Measurements from ENCODE around the gene DYNLT4.
"Not testable (repeated sequence)": the region's sequence is repeated elsewhere in the genome, so short reads cannot be mapped to it uniquely, and the experiment has no call there.

The DYNLT4 gene

DNA sequence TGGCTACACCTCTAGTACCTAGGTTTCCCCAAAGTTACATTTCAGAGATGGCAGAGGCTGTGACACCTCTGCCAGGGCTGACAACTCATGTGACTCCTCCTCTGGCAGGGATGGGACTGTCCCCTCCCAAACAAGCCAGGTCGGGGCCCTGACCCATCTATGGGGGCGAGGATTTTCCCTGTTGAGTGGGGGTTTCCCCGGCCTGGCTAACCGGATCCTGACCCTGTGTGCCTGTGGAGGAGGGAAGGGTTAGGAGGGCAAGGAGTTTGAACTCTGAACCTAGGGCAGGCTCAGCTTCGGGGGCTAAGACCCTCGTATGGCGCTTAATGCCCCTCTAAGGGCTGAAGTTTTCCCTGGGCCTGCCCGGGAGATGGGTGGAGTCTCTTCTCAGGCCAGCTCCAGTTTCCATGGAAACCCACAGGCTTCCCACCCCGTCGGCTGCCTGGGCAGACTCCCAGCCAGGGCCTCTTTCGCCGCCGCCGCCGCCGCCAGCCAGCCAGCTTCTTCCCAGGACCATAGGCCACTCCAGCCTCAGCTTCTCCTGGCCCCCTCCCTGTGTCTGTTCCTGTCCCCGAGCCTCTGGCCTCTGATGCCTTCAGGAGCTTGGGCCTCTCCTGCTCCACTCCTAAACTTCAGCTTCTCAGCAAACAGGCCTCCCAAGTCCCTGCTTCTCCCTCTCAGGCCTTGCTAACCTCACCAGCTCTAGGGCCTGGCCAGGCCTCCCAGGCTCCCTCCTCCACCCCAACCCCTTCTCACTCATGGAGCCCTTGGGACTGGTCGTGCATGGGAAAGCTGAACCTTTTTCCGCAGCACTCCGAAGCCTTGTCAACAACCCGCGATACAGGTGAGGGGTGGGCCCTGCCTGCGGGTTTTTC, 1.1 kb upstream of the DYNLT4 start, which contains the start of gene BTBD19:
BTBD19 (plus strand) TSS at position 461 of the 875 bp plus-strand sequence; CDS start at position 759, 298 bp downstream.
- DNase-seq: no peak

DNA sequence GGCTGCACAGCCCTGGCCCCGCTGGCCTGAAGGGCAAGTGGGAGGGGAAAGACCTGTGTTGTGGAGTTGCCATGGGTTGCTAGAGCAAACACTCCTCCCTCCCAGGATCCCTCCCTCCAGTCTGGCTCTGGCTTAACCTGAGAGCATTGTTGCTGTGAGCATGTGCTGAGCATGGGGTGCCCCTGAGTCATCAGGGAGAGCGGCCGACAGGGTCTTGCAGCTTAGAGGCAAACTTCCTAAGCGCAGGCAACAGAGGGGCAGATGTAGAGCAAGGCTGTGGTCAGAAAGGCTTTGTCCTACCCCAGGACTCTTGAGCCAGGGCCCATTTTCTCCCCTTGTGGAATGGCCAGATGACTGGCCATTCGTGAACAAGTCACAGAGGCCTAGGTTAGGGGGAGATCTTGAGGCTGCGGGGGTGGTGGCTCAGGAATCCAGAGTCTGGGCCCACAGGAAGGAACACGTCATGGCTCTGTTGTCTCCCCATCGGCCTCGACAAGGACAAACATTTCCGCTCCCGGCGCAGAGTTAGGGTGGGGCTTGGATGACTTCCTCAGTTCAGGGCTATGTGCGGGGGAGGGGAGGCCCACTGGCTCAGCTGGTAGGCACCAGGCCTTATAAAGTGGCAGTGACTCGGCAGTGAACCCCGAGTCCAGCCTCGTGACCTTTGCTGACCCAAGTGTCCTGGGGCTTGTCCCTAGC, 362 bp upstream of the DYNLT4 start:
- DNase-seq: no peak

DNA sequence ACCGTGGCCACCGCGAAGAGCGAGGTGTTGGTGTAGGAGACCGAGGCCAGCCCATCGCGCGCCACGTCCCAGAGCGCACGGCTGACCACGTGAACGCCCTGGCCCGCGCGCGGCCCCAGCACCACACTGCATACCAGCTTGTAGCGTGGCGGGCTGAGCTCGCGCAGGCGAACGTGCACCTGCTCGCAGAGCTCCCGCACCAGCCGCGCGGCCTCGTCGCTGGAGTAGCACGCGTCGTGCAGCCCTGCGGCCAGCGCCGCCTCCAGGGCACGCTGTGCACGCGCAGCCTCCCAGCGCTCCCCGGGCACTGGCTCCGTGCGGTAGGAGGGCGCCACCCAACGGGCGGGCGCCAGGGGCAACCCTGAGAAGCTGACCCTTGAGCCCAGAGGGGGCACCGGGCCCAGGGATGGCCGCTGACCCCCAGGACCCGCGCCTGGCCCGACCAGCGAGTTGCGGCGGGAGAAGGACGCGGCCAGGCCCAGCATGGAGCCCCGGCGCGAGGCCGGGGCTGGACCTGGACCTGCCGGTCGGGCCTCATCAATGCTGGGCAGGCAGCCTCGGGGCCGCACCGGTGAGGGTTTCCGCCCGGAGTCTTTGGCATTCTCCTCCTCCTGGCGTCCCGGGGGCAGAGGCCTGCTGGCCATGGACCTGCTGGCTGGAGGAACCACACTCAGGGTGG, 987 bp downstream of the DYNLT4 start:
- no peak for DNase-seq

DNA sequence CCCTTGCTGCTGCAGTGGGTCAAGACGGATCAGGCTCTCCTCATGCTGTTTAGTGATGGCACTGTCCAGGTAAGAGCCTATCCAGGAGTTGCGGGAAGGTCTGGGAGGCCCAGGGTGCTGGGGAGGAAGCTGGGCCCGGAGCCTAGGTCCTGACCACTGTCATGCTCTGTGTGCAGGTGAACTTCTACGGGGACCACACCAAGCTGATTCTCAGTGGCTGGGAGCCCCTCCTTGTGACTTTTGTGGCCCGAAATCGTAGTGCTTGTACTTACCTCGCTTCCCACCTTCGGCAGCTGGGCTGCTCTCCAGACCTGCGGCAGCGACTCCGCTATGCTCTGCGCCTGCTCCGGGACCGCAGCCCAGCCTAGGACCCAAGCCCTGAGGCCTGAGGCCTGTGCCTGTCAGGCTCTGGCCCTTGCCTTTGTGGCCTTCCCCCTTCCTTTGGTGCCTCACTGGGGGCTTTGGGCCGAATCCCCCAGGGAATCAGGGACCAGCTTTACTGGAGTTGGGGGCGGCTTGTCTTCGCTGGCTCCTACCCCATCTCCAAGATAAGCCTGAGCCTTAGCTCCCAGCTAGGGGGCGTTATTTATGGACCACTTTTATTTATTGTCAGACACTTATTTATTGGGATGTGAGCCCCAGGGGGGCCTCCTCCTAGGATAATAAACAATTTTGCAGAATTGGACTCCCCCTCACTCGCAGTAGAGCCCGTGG, 1.7 kb downstream of the DYNLT4 start:
- DNase-seq: no peak

DNA sequence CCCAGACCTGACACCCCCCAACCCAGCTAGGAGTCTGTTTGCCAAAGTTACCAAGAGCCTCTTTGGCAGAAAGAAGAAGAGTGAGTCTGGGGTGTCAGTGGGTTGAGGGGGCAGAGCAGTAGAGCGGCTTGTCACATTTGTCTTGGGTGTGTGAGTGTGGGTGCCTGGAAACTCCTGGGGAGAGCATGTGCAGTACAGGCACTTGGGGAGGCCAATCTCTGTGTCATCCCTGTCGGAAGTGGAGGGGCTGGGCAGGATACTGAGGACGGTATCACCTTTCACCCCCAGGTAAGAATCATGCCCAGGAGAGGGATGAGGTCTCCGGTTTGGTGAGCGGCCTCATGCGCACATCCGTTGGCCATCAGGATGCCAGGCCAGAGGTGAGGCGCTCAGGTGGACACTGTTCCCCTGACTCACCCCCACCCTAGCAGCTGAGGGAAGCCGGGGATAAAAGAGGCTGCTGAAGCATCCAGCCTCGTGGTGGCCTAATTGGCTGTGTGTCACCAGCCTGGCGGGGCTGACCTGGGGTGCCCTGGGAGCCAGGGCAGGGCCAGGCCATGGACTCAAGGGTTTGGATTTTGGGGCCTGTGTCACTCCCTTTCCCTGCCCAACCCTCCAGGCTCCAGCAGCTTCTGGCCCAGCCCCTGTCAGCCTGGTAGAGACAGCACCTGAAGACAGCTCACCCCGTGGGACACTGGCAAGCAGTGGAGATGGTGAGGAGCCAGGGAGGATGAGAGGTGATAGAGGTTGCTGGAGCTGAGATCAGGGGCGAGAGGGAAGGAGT, 3.6 kb downstream of the DYNLT4 start:
- no peak for DNase-seq

DNA sequence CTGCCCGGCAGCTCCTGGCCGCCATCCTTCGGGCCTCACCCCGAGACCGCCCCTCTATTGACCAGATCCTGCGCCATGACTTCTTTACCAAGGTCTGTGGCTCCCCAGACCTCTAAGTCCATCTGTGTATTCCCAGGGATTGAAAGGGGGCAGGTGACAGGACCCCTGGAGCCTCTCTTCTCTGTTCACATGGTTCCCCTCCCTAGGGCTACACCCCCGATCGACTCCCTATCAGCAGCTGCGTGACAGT, 4.2 kb downstream of the DYNLT4 start:
- DNase-seq: no peak

DNA sequence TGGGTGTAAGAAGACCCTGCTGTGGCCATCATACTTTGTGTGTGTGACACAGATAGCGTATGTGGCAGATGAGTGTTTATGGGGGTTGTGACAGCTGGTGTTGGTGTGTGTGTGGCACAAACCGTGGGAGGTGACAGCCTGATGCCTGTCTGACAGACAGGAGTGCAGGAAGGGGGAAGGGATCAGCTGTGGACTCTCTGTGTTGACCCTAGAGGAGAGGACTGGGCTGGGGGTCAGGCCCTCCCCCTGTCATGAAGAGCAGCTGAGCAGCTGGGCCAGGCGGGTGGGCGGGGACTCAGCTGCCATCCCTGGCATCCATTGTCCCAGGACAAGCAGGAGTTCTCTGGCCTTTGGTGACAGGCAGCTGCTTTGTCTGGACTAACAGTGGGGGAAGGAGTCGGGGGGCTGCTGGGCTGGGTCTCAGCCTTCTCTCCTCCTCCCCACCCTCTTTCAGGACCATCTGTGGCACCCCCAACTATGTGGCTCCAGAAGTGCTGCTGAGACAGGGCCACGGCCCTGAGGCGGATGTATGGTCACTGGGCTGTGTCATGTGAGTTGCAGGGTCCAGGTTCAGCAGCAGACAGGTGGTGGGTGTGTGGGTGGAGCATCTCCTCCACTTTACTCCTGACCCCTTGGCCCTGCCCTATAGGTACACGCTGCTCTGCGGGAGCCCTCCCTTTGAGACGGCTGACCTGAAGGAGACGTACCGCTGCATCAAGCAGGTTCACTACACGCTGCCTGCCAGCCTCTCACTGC, 4.7 kb downstream of the DYNLT4 start:
- DNase-seq: no peak

DNA sequence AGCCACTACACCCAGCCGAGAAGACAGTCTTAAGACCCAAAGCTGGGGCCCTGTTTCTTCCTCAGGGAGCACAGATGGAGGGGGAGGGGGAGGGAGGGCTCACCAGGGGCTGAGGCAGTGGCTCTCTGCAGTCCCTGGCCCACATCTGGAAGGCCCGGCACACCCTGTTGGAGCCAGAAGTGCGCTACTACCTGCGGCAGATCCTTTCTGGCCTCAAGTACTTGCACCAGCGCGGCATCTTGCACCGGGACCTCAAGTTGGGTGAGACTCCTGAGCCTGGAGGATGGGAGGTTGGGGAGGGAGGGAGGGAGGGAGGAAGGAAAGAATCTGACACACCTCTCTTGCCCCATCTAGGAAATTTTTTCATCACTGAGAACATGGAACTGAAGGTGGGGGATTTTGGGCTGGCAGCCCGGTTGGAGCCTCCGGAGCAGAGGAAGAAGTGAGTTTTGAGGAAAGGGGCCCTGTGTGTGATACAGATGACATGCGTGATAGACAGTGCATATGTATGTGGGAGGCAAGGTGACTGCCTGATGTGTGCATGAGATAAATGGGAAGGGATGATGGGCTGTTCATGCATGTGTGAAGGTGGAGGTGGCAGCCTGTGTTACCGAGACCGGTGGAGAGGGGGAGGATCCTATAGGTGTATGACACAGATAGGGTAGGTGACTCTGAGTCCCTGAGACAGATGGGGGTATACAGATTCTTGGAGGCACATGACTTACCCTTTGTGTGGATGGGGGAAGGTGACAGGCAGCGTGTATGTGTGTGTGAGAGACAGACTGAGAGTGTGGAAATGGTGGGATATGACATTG, 5.5 kb downstream of the DYNLT4 start:
- no peak for DNase-seq

DNA sequence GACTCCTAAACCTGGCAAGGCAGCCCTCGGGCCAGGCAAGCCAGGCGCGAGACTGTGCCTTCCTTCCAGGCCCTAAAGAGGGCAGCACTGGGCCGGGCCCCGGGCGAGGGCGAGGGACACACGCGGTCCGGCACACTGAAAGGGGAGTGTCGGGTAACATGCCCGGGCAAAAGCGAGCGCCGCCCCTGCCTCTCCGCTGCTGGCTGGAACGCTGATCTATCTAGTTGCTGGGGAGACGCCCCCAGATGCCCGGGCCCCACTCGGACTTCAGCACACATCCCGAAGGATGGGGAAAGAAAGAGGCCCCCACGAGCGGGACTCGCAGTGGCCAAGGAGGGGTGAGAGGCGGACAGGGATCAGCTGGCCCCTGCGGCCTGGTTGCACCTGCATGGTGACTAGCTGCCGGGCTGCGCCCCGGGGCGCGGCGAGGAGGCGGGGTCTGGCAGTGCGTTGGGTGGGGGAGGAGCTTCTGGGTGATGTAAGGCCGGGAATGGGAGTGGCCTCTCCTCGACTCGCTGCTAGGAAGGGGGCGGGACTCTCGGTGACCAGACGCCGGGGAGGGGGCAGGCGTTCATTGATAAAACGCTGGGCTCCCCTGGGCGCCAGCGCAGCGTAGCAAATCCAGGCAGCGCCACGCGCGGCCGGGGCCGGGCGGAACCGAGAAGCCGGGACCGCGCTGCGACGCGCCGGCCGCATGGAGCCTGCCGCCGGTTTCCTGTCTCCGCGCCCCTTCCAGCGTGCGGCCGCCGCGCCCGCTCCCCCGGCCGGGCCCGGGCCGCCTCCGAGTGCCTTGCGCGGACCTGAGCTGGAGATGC, 7.2 kb downstream of the DYNLT4 start, which contains the start of gene PLK3:
PLK3 (plus strand) TSS at position 608 of the 815 bp plus-strand sequence; CDS start at position 695, 87 bp downstream.
- DNase-seq: peak; percentile 97

DNA sequence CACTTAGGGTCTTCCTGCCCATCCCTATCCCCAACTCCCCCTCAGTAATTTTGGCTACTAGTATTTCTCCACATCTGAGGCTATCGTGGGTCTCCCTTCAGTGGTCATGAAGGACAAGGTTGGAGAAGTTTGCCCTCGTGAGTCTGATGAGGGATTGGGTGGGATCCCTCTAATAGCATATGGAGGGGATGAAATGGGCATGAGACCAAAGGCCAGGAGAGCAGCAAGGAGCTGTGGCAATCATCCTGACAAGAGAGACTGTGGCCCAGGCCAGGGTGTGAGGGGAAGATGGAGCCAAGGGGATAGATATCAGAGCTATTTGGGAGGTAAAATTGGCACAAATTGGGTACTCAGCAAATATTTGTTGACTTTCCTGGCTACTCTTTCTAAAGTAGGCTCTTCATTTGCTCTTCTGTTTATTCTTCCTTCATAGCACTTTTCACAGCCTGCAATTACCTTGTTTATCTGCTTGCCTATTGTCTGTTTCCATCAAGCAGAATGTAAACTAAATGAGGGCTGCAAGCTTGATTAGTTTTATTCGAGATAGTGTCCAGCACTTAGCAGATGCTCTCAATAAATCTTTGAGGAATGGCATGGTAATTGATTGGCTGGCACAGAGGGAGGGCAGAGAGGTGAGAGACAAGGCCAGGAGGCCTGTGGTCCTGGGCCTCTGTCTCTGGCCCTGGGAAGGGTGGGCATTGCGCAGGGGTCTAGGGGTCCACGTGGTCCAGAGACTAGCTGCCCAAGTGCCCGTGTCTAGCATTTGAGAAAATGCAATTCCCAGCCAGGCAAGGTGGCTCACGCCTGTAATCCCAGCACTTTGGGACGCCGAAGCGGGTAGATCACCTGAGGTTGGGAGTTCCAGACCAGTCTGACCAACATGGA, 8.4 kb downstream of the DYNLT4 start:
- peak; percentile 54 for DNase-seq

DNA sequence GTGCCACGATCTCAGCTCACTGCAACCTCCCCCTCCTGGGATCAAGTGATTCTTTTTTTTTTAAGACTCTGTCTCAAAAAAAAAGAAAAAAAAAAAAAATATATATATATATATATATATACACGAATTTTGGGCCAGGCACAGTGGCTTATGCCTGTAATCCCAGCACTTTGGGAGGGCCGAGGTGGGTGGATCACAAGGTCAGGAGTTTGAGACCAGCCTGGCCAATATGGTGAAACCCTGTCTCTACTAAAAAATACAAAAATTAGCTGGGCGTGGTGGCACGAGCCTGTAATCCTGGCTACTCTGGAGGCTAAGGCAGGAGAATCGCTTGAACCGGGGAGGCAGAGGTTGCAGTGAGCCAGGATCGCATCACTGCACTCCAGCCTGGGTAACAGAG, 9.3 kb downstream of the DYNLT4 start:
- not testable (repeated sequence) for DNase-seq

DNA sequence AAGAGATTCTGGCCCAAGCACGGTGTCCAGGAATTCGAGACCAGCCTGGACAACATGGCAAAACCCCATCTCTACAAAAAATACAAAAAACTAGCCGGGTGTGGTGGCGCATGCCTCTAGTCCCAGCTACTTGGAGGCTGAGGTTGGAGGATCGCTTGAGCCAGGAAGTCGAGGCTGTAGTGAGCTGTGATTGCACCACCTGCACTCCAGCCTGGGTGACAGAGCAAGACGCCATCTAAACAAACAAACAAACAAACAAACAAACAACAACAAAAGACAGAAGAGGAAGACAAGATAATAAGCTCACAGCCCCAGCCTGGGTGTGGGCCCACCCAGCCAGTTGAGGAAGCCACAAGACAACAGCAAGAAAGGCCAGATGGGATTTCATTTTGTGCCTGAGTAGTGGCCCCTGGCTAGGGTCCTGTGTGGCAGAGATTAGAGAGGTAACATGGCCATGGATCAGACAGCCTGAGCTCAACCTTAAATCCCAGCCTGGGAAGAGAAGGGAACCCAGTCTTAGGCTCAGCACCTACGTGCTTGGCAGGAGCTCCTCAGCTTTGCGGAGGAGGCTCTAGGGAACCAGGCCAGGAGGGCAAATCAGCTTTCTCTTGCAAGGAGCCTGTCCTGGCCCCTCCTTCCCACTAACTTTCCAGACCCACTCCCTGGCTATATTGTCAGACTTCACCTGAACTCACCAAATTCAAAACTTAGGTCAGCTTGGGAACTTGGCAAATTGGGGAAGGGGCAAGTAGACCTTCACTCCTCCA, 14.2 kb downstream of the DYNLT4 start:
- no peak for DNase-seq

DNA sequence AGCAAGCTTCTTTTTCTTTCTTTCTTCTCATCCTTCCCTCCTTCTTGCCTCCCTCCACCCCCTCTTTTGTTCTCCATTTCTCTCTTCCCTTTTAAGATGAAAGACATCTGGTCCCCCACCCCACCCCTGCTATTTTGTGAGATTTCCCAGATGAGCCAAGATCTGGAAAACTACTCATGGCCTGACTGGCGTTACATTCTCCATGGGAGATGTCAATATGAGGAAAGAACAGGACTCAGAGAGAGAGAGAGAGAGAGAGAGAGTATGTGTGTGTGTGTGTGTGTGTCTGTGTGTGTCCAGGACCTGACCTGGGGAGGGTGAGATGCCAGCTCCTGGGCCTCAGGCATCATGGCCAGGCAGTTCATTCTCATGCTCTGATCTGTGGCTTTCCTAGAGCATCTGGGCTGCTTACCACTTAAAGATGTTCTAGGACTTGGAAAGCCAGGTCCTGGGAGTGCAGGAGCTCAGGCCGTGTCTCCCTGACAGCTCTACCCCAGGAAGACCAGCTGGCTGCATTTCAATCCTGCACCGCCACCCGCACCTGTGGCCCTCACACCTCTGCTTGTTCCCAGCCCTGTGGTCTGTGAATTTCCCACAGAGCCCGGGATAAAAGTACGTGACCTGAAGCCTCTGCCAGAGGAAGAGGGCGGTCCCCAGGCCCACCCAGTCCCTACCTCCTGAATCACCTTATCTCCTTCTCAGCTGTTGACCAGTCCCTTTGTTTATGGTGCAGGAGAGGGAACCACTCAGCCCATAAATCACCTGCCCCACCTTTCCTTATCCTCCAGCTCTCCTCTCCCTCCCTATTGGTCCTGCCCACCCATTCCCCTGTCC, 16.0 kb downstream of the DYNLT4 start:
- no peak for DNase-seq

DNA sequence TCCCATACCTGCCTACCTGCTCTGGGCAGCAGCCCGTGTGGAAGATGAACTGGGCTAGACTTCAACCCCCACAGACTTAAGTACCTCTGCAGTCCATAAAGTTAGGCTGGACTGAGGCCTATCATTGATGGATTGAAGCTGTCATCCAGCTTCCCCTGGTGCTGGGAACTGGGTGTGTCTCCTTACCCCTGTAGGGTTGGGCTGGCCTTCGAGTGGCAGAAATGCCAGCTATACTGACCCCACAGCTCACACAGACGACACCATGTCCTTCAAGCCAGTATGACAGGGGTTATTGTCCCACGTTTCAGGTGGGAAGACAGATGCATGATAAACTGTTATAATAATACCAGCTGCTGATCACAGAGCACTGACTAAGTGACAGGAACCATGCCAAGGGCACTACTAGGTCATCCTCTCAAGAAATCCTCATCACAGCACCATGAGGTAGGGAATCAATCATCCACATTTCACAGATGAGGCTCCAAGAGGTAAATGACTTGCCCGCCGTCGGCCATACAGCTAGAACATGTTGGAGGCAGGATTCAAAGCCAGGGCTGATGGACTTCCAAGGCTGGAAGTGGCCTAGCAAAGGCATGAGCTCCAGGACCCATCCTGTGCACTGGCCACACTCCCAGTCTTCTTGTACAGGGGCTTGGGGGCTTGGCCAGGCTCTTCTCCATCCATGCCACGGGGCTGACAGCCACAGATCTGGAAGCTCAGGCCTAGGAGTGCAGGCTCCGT, 18.9 kb downstream of the DYNLT4 start, which contains the start of gene BEST4:
BEST4 (minus strand) TSS at position 51 of the 741 bp plus-strand sequence. CDS start 465 bp downstream, outside the sequence.
- DNase-seq: no peak

DNA sequence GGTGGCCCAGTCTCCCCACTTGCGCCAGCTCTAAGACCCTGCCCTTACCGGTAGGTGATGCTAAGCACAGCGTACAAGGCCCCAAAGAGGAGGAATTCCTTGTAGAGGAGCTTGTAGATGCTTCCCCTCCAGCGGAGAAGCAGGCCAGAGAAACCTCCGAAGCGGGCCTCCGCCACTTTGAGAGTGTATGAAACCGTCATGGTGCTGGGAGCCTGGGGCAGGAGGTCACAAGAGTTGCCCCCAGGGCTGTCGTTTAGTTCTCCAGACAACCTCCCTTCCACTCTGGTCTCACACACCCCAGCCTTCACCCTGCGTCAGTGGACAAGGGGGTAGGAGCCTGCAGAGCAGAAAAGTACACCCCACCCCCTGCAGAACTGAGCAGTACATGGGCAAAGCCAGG, 19.6 kb downstream of the DYNLT4 start:
- DNase-seq: no peak

Measured in NCI-H1105 treated with DMSO at 0.1 percent for 48 hours (cell line).